OCI-LY3 (cell line): Measurements from ENCODE around the gene UNC13A.

ENCODE experiments used
- H2AFZ ChIP-seq: fragments of 200-600, 300-600 bp; shearing (Covaris generic); 2 replicates; pipeline ENCODE4 v1.6.0; 2014; ENCODE audit warnings: antibody characterized with exemption, low read depth, low read length
- H3K27ac ChIP-seq: fragments of 200-600, 300-600 bp; sonication (generic); 2 replicates; pipeline ENCODE4 v1.5.1; 2014; ENCODE audit warnings: mild to moderate bottlenecking, low read length, moderate library complexity, mixed read lengths
- H3K27me3 ChIP-seq: fragments of 200-600, 300-600 bp; sonication (generic); 2 replicates; pipeline ENCODE4 v1.6.1; 2014; ENCODE audit warnings: low read depth, low read length, mixed read lengths
- H3K36me3 ChIP-seq: fragments of 200-600, 300-600 bp; sonication (generic); replicated peaks from 2 replicates; pipeline ENCODE3; 2014; ENCODE audit warnings: low read depth, low read length, mixed read lengths
- H3K4me1 ChIP-seq: fragments of 300-600, 200-600 bp; sonication (generic); 2 replicates; pipeline ENCODE4 v1.6.1; 2014; ENCODE audit warnings: low read length, mixed read lengths
- H3K4me2 ChIP-seq: fragments of 200-600, 300-600 bp; sonication (generic); 2 replicates; pipeline ENCODE4 v1.6.1; 2014; ENCODE audit warnings: low read length, mixed read lengths
- H3K4me3 ChIP-seq: fragments of 300-600, 200-600 bp; sonication (generic); 2 replicates; pipeline ENCODE4 v1.5.1; 2014; ENCODE audit warnings: antibody characterized with exemption, mild to moderate bottlenecking, low read length, moderate library complexity
- H3K79me2 ChIP-seq: fragments of 300-600, 200-600 bp; shearing (Covaris generic); 2 replicates; pipeline ENCODE4 v1.6.1; 2014; ENCODE audit warnings: mild to moderate bottlenecking, low read length, mixed read lengths
- H3K9ac ChIP-seq: fragments of 300-600, 200-600 bp; shearing (Covaris generic); 2 replicates; pipeline ENCODE4 v1.6.0; 2014; ENCODE audit warnings: mild to moderate bottlenecking, low read length, moderate library complexity
- H3K9me3 ChIP-seq: fragments of 200-600, 300-600 bp; shearing (Covaris generic); 2 replicates; pipeline ENCODE4 v1.6.1; 2014; ENCODE audit warnings: low read length, mixed read lengths; ENCODE audit not compliant: insufficient read depth
- H4K20me1 ChIP-seq: fragments of 200-600, 300-600 bp; sonication (generic); 2 replicates; pipeline ENCODE4 v1.6.1; 2016; ENCODE audit warnings: low read length, mixed read lengths; ENCODE audit not compliant: insufficient read depth
- EZH2phosphoT487 ChIP-seq: fragments of 200-600 bp; shearing (Covaris generic); IDR thresholded peaks from 2 replicates; pipeline ENCODE4 v1.6.1; 2018; ENCODE audit warnings: antibody characterized with exemption, mixed run types, low read depth
- TF ChIP-seq, protein P1 (sequence below): fragments of 200-600, 300-600 bp; sonication (generic); IDR thresholded peaks from 2 replicates; pipeline ENCODE4 v1.5.1; 2014; ENCODE audit warnings: antibody characterized with exemption, low read length, low read depth

Gene UNC13A

GRCh38 chr19:17567940-17568339 lies 120.2 kb downstream of the UNC13A start:
- H3K79me2 ChIP-seq = no peaks in the 10 kb centered on the region
- no peak overlapping the region for H3K27ac ChIP-seq
- no peak overlapping the region for H2AFZ ChIP-seq
- TF ChIP-seq, protein P1, sequence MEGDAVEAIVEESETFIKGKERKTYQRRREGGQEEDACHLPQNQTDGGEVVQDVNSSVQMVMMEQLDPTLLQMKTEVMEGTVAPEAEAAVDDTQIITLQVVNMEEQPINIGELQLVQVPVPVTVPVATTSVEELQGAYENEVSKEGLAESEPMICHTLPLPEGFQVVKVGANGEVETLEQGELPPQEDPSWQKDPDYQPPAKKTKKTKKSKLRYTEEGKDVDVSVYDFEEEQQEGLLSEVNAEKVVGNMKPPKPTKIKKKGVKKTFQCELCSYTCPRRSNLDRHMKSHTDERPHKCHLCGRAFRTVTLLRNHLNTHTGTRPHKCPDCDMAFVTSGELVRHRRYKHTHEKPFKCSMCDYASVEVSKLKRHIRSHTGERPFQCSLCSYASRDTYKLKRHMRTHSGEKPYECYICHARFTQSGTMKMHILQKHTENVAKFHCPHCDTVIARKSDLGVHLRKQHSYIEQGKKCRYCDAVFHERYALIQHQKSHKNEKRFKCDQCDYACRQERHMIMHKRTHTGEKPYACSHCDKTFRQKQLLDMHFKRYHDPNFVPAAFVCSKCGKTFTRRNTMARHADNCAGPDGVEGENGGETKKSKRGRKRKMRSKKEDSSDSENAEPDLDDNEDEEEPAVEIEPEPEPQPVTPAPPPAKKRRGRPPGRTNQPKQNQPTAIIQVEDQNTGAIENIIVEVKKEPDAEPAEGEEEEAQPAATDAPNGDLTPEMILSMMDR = no peak
- no peak for TF ChIP-seq EZH2phosphoT487
- no peaks in the 10 kb centered on the region for H3K4me1 ChIP-seq
- H3K27me3 ChIP-seq = no peaks in the 10 kb centered on the region
- peaks cover 42% of the 10 kb centered on the region for H3K36me3 ChIP-seq
- no peaks in the 10 kb centered on the region for H3K9me3 ChIP-seq
- no peak overlapping the region for H3K4me2 ChIP-seq
- H3K4me3 ChIP-seq = no peak overlapping the region
- no peak overlapping the region for H3K9ac ChIP-seq
- H4K20me1 ChIP-seq = no peaks in the 10 kb centered on the region

DNA sequence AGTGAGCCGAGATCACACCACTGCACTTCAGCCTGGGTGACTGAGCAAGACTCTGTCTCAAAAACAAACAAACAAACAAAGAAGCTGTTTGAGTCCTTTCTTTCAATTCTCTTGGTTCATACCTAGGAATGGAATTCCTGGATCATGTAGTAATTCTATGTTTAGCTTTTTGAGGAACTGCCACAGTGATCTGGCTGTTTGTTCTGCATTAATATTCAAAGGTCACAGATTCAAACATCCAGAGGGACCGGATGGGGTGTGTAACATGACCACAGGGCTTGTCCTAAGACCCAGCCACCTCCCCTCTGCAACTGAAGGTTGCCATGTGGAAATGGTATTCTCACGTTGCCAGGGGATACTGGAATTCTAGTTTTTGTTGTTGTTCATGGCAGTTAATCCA lies 122.5 kb downstream of the UNC13A start:
- Histone ChIP-seq H3K4me2 (no peak overlapping the region), H3K4me1 (no peaks in the 10 kb centered on the region), H3K79me2 (no peaks in the 10 kb centered on the region), H3K27me3 (no peaks in the 10 kb centered on the region), H3K9me3 (no peaks in the 10 kb centered on the region), H2AFZ (no peak overlapping the region), H3K9ac (no peak overlapping the region), H3K4me3 (no peak overlapping the region), H3K36me3 (peaks cover 32% of the 10 kb centered on the region), H3K27ac (no peak overlapping the region), H4K20me1 (no peaks in the 10 kb centered on the region)
- TF ChIP-seq, protein P1 = no peak
- no peak for TF ChIP-seq EZH2phosphoT487

GRCh38 chr19:17564781-17565180 lies 123.4 kb downstream of the UNC13A start:
- no peaks in the 10 kb centered on the region for H3K79me2 ChIP-seq
- peaks cover 36% of the 10 kb centered on the region for H3K36me3 ChIP-seq
- H3K27ac ChIP-seq = no peak overlapping the region
- TF ChIP-seq, protein P1 = no peak
- no peak for TF ChIP-seq EZH2phosphoT487
- no peak overlapping the region for H3K4me3 ChIP-seq
- H2AFZ ChIP-seq = no peak overlapping the region
- no peak overlapping the region for H3K4me2 ChIP-seq
- H3K9ac ChIP-seq = no peak overlapping the region
- no peaks in the 10 kb centered on the region for H3K27me3 ChIP-seq
- no peaks in the 10 kb centered on the region for H3K9me3 ChIP-seq
- no peaks in the 10 kb centered on the region for H3K4me1 ChIP-seq
- no peaks in the 10 kb centered on the region for H4K20me1 ChIP-seq

- Histone ChIP-seq H3K36me3 (peaks cover 36% of the 10 kb centered on the region), H3K4me2 (no peak overlapping the region), H4K20me1 (no peaks in the 10 kb centered on the region), H3K4me3 (no peak overlapping the region), H3K9ac (no peak overlapping the region), H3K27ac (no peak overlapping the region), H3K79me2 (peaks cover 1% of the 10 kb centered on the region), H3K4me1 (no peaks in the 10 kb centered on the region), H3K27me3 (no peaks in the 10 kb centered on the region), H2AFZ (no peak overlapping the region), H3K9me3 (no peaks in the 10 kb centered on the region)
- TF ChIP-seq, protein P1 = no peak
- no peak for TF ChIP-seq EZH2phosphoT487
Measured at GRCh38 chr19:17562561-17562960, 125.6 kb downstream of the UNC13A start.
